AG09309 (cell line): ENCODE results near the gene SIGLEC10.

Source experiments
- DNase-seq: peaks from one replicate; pipeline ENCODE4 v3.0.0-alpha.2; 2010; ENCODE audit warnings: low read depth
- H3K4me3 ChIP-seq: 2 replicates; pipeline ENCODE4 v1.5.1; 2011; ENCODE audit warnings: mild to moderate bottlenecking, low read depth, low read length, moderate library complexity; ENCODE audit not compliant: control insufficient read depth
- TF ChIP-seq, protein P1 (sequence below): IDR thresholded peaks from 2 replicates; pipeline ENCODE4 v1.5.1; 2011; ENCODE audit warnings: mild to moderate bottlenecking, low read depth, low read length, inconsistent platforms; ENCODE audit not compliant: insufficient read depth, control insufficient read depth; ENCODE audit errors: missing control alignments

The SIGLEC10 gene

DNA sequence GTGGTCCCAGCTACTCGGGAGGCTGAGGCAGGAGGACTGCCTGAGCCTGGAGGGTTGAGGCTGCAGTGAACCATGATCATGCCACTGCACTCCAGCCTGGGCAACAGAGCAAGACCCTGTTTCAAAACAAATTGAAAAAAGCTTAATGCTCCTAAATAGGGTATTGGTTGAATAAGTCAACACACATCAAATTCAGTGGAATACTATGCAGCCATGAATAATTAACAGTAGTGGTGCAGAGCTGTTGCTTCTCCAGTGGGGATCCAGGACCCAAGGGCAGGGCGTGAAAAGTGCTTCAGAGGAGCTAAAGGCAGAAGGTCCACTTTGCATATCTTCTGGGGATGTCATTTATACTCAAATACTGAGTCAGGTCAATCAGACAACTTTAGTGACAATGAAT, 22.6 kb upstream of the SIGLEC10 start:
- no peak overlapping the region for H3K4me3 ChIP-seq
- no peak for DNase-seq
- TF ChIP-seq, protein P1, sequence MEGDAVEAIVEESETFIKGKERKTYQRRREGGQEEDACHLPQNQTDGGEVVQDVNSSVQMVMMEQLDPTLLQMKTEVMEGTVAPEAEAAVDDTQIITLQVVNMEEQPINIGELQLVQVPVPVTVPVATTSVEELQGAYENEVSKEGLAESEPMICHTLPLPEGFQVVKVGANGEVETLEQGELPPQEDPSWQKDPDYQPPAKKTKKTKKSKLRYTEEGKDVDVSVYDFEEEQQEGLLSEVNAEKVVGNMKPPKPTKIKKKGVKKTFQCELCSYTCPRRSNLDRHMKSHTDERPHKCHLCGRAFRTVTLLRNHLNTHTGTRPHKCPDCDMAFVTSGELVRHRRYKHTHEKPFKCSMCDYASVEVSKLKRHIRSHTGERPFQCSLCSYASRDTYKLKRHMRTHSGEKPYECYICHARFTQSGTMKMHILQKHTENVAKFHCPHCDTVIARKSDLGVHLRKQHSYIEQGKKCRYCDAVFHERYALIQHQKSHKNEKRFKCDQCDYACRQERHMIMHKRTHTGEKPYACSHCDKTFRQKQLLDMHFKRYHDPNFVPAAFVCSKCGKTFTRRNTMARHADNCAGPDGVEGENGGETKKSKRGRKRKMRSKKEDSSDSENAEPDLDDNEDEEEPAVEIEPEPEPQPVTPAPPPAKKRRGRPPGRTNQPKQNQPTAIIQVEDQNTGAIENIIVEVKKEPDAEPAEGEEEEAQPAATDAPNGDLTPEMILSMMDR: no peak

DNA sequence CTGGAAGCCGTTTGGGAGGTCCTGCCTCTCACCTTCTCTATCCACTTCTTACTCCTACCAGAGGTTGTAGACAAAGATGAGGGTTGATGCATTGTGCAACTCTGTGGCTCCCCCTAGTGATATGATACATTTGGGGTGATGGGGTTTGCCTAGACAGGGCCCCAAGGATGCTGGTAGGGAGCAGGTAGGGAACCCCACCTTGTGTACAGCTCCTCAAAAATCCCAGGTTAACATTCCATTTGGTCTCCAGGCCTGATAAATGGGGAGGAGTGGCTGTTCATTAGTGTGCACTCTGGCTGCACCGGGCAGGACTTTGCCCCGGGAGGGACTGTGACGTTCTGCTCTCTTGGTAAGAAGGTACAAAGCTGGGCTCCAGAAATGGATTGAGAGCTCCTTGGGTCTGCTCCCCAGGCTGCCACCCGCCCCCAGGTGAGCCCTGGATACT, 21.6 kb upstream of the SIGLEC10 start:
- no peak overlapping the region for H3K4me3 ChIP-seq
- DNase-seq: no peak
- TF ChIP-seq, protein P1: peak; percentile 50

DNA sequence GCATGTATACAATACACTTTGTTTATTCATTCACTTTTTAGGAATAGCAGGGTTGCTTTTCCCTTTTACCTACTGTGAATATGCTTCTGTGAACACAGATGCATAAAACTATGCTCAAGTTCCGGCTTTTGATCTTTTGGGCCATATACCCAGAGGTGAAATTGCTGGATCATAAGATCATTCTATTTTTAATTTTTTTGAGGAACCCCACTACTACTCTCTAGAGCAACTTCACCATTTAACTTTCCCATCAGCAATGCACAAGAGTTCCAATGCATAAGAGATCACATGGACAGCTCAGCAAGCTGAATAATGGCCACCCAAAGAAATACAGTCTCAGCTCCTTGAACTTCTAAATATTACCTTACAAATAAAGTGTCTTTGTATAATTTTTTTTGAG, 17.0 kb upstream of the SIGLEC10 start:
- TF ChIP-seq, protein P1: no peak
- no peak overlapping the region for H3K4me3 ChIP-seq
- DNase-seq: no peak

DNA sequence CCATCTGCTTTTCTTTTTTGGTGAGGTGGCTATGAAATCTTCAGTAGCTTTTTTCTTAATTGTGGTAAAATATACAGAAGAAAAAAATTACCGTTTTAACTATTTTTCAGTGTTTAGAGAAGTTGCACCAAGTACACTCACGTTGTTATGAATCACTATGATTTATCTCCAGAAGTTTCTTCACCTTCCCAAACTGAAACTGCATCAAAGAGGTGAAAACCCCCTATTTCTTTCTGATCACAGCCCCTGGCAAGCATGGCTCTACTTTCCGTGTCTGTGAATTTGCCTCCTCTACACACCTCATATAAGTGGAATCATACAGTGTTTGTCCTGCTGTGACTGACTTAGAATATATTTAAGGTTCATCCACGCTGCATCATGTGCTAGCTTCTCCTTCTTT, 15.6 kb upstream of the SIGLEC10 start:
- DNase-seq: no peak
- TF ChIP-seq, protein P1: no peak
- no peak overlapping the region for H3K4me3 ChIP-seq

DNA sequence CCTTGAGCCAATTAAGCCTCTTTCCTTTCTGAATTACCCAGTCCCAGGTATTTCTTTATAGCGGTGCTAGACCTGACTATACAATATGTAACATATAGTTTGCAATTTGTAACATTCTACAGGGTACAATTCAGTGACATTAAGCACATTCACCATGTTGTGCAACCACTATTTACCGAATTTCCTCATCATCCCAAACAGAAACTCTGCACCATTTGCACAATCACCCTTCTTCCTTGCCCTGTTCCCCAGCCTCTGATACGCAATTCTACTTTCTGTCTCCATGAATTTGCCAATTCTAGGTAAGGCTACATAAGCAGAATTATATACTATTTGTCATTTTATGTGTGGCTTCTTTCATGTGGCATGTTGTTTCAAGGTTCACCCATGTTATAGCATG, 13.7 kb upstream of the SIGLEC10 start:
- DNase-seq: no peak
- TF ChIP-seq, protein P1: no peak
- no peak overlapping the region for H3K4me3 ChIP-seq

DNA sequence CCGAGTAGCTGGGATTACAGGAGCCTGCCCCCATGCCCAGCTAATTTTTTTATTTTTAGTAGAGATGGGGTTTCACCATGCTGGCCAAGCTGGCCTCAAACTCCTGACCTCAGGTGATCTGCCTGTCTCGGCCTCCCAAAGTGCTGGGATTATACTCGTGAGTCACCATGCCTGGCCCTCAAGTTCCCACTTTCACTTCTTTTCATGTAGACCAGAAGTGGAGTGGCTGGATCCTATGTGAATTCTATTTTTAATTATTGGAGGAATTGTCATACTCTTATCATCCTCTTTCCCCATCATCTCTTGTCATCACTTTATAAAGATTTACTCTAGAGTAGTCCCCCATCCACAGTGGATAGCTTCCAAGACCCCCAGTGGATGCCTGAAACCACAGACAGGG, 12.8 kb upstream of the SIGLEC10 start:
- no peak for DNase-seq
- TF ChIP-seq, protein P1: no peak
- H3K4me3 ChIP-seq: no peak overlapping the region

DNA sequence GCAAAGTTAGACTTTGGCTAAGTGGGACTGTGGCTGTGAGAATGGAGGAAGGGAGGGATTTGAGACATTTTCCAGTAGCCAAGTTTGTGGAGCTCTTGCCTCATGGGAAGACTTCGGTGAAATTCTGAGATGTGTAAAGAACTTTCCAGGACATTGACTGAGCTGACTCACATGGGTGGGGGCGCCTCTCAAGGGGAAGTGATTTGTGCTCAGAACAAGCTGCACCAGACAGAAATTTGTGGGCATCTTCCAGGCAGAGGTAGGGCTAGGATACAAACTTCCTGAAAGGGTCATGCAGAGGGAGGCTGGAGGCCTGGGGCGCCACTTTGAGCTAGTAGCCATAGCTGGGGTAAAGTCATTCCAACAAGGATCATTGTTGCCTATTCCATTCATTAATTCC, 9.8 kb upstream of the SIGLEC10 start:
- TF ChIP-seq, protein P1: no peak
- DNase-seq: no peak
- no peak overlapping the region for H3K4me3 ChIP-seq
